HG03135 (cell line): ENCODE measurements around the gene PTPN11.
"Not testable (repeated sequence)": the region's sequence is repeated elsewhere in the genome, so short reads cannot be mapped to it uniquely, and the experiment has no call there.

Experiments used
- ATAC-seq: cut with Tn5 transposase; IDR thresholded peaks from one replicate; pipeline ENCODE4 v1.9.1; 2021; ENCODE audit warnings: mild to moderate bottlenecking, moderate library complexity; ENCODE audit not compliant: unreplicated experiment

The PTPN11 gene

DNA sequence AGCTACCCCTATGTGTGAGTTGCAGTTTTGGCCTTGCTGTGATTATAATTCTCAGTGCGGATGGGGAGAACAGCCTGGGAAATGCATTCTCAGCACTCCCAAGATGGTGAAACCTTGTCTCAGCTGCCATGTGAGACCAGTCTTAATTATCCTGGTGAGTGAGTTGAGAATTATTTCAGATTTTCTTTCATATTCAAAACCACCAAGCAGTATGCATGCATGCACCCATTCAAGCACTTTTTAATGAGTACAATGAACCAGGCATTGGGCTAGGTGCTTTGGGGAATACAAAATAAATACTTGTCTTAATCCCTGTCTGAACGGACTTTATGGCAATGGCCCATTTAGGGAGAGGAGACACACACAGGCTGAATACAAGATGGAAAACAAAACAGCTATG is 94.7 kb downstream of the PTPN11 start:
- ATAC-seq, result no peak

DNA sequence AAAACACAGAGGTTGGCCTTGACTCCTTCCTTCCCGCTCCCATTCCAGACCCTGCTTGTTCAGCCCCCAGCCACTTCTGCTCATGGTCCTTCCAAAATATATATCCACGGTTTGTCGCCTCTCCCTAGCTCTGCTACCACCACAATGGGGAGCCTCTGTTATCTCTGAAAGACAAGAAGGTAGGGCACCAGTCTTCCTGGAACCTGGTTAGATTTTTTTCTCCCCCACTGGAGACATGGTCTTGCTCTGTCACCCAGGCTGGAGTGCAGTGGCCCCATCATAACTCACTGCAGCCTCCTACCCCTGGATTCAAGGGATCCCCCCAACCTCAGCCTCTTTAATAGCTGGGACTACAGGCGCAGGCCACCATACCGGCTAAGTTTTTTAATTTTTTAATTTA is 95.7 kb downstream of the PTPN11 start:
- no peak for ATAC-seq

DNA sequence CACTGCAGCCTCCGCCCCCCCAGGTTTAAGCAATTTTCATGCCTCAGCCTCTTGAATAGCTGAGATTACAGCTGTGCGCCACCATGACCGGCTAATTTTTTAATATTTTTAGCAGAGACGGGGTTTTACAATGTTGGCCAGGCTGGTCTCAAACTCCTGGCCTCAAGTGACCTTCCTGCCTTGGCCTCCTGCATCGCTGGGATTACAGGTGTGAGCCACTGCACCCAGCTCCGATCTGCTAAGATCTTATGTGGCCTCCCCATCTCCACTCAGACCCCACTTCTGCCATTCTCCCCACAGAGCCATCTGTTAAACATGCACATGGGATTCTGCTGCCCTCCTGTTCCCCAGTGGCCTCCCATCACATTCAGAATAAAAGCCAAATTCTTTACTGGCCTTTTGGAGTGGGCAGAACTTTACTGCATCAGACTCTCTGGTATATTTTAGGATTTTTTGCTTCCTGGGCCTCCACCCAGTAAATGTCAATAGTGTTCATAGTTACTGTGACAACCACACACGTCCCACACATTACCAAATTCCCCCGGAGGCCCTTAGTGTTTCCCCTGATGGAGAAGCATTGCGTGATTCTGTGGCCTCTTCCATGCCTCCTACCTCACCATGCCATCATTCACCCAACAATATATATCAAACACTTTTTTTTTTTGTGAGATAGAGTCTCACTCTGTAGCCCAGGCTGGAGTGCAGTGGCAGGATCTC is 96.3 kb downstream of the PTPN11 start:
- no peak for ATAC-seq

DNA sequence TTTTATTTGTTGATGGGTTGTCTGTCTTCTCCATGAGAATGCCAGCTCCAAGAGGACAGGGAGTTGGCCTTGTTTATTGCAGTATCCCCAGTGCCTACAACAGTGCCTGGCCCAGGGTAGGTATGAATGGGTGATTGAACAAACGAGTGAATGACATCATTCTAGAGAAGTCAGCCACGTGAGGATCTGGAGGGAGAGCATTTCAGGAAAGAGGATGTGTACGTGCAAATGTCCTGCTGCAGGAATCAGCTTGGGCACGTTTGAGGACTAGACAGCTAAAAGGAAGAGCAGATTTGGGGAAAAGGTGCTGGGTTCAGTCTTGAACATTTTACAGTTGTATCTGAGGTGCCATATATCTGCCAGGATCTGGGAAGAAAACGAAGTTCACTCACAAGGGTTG is 97.1 kb downstream of the PTPN11 start:
- no peak for ATAC-seq

DNA sequence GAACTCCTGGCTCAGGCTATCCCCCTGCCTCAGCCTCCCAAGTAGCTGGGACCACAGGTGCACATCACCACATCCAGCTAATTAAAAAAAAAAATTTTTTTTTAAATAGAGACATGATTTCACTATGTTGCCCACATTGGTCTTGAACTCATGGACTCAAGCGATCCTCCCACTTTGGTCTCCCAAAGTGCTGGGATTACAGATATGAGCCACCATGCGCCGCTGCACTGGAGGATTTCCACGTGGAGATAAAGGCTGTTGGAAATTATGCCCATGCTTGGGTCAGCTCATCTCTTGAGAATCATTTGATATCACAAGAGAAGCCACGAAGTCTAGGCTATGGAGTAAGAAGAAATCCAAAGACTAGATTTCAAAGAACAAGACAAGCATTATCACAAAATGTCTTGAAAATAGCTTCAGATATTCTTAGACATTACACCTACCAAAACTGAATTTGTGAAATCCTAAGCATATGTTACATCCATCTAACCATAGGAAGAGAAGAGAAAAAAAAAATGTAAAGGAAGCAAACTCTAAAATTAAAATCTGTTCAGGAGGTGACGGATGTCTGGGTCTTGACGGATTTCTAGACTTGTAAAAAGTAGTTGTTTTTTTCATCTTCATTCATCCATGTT is 99.1 kb downstream of the PTPN11 start:
- no peak for ATAC-seq

DNA sequence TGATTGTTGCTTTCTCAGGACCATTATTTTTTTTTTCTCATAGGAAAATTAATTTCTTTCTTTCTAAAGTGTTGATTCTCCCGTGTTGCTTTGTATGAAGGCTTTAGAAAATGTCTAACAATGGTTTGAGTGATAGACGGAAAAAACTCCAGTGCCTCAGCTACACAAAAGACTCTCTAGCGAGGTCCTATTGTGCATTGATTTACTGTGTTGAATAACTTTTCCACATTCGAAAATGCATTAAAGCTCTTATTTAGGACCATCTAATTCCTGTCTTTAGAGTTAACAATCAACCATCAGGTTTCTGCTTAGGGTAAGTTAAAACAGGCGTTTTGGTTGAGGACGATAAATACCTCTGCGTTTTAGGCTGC is 99.6 kb downstream of the PTPN11 start:
- ATAC-seq, result no peak

DNA sequence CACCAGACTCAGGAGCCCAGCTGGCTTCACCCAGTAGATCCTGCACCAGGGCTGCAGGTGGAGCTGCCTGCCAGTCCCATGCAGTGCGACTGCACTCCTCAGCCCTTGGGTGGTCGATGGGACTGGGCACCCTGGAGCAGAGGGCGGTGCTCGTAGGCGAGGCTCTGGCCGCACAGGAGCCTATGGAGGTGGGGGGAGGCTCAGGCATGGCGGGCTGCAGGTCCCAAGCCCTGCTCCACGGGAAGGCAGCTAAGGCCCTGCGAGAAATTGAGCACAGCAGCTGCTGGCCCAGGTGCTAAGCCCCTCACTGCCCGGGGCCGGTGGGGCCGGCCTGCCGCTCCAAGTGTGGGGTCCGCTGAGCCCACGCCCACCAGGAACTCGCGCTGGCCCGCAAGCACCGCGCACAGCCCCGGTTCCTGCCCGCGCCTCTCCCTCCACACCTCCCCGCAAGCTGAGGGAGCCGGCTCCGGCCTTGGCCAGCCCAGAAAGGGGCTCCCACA is 101.1 kb downstream of the PTPN11 start:
- ATAC-seq, result not testable (repeated sequence)

DNA sequence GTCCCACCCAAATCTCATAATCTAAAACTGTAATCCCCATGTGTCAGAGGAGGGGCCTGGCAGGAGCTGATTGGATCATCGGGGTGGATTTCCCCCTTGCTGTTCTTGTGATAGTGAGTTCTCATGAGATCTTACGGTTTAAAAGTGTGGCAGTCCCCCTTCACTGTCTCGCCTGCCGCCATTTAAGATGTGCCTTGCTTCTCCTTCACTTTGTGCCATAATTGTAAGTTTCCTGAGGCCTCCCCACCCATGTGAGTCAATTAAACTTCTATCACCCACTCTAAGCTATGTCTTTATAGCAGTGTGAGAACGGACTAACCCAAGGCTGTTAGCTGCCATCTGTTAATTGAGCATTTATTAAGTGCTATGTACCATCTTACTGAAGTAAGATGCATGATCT is 105.1 kb downstream of the PTPN11 start:
- no peak for ATAC-seq

DNA sequence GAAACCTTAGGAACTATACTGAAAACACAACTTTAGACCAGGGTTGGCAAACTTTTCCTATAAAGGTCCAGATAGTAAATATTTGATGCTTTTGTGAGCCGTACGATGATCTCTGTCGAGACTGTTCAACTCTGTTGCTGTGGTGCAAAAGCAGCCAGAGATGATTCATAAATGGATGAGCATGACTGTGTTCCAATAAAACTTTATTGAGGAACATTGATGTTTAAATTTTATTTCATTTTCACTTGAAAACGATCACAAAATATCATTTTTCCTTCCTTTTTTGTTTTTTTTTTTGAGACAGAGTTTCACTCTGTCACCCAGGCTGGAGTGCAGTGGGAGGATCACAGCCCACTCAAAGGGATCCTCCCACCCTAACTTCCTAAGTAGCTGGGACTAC is 105.5 kb downstream of the PTPN11 start:
- no peak for ATAC-seq

DNA sequence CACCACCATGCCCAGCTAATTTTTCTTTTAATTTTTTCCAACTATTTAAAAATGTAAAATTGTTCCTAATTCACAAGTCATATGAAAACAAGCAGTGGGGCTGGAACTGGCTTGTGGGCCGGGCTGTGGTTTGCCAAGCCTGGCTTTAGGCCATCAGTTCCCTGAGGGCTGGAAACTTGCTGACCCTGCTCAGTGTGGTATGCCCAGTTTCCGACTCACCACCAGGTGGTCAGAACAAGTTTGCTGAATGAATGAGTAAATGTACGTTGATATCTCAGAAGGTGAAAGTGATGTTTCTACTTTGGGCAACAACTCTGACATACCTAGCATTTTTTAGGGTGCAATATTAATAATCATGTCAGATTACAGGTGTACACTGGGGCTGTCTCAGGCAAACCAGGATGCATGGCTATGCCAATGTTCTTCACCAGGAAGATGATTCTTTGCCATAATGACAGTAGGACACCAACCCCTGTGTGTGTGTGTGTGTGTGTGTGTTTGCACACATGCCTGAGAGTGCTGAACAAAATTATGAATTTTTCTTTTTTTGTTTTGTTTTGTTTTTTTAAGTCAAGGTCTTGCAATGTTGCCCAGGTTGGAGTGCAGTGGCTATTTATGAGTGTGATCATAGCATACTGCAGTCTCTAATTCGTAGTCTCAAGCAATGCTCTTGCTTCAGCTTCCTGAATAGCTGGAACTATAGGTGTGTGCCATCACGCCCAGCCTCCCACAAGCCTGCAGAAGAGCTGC is 106.1 kb downstream of the PTPN11 start:
- ATAC-seq, result no peak

DNA sequence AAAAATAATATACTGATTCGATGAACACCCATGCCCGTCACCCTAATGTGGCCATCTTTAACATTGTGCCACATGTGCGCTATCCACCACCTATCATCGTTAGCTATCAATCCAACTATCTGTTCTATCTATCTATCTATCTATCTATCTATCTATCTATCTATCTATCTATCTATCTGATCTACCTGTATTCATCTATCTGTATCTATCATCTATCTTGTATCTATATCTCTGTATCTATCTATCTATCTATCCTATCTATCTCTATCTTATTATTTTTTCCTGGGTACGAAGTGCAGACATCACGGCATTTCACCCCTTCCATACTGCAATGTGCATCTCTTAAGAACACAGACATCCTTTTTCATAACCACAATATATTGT is 106.7 kb downstream of the PTPN11 start:
- no peak for ATAC-seq

DNA sequence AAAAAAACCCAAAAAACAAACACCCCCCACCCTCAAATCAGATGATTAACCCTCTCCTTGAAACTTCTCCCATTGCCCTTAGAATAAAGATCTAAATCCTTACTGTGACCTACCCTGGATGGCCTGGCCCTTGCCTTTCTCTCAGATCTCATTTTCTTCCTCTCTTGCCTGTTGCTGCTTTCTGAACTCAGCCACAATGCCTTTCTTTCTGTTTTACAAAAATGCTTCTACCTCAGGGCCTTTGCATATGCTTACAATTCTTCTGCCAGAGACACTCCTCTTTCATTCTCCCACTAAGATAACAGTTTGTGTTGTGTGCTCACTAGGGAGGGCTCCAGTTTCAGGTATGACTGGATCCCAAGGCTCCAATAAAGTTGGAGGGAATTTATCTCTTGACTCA is 108.3 kb downstream of the PTPN11 start:
- no peak for ATAC-seq

DNA sequence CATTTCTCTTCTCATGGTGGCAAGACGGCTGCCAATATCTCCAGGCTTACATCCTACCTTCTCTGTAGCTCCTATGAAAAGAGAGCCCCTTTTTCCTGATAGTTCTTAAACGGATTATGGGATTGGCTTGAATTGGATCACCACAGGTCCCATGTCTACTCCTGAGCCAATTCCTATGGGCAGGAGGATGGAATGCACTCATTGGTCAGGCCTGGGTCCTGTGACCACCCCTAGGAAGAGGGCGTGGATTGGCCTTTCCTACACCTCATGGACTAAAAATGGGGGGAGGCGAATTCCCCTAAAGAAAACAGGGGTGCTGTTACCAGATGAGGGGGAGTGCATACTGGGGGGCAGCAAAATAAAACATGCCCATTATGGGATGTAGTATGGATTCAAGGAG is 108.8 kb downstream of the PTPN11 start:
- no peak for ATAC-seq

DNA sequence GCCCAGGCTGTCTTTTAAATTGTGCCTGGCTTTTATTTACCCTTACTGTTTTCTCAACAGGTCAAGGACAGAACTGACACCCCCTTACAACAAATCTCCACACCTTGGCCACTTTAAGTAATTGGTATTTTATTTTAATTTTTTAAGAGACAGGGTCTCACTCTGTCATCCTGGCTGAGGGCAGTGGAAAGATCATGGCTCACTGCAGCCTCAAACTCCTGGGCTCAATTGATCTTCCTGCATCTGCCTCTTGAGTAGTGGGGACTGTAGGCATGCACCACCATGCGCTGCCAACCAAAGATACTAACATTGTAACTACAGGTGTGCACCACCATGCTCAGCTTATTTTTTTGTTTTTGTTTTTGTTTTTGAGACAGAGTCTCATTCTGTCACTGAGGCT is 109.8 kb downstream of the PTPN11 start:
- ATAC-seq, result no peak

DNA sequence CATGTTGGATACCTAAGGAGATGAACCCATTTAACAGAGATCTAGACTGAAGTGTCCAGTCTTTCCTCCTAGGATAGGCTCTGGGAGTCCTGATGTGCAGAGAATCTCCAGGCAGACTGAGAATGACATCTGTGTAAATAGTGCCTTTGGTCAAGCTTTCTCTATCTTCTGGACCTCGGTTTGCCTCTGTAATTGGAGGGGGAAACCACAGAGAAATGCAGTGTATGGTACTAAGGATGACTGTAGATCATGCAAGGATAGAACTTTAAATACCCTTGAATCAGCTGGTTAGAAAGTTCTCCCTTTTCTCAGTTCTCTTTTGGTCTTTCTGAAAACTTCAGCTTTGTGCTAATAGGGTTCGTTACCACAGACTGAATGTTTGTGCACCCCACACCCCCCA is 112.2 kb downstream of the PTPN11 start:
- ATAC-seq, result no peak

DNA sequence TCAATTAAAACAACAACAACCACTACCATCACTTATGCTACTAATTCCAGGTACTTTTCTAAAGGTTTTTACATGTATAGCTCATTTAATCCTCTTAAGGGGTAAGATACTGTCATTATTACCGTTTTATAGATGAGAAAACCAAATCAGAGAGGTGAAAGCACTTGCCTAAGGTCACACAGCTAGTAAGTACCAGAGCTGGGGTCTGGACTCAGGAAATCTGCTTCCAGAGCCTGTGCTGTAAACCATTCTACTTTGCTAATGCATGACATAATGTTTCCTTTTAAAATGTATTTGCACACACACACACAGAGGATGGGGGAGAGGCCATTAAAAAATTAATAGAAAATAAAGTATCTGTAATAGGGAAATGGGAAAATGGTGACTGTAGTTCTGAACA is 113.4 kb downstream of the PTPN11 start:
- ATAC-seq, result no peak

DNA sequence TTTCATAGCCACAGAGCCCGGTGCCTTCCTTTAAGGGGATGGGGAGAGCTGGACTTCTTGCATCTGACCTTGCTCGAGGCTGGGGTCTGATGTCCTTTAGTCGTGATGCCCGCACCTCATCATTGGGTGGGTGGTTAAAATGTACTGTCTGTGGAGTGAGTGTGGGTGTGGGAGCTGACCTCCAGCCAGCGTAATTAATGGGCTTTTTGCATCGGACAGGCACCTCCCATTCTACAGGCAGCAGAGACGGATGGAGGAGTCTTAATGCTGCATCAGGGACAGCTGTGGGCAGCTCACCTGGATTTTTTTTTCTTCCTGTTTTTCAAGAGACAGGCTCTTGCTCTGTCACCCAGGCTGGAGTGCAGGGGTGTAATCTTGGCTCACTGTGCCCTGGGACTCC is 114.8 kb downstream of the PTPN11 start:
- no peak for ATAC-seq

DNA sequence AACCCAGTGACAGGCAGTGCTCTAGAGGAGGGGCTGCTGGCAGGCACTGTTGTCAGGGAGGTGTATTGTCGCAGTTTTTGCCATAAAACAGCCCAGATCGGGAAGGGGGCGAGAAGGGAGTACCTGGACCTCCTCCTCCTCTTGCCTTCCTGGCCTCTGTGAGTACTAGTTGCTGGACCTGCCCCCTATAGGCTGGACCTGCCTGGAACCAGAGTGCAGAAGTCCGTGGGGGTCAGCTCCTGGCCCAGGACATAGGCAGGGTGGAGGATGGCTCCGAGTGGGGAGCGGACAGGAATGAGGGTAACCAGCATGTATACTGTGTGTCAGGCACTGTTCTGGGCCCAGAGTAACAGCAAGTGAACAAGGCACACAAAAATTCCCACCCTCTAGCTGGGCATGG is 116.3 kb downstream of the PTPN11 start:
- no peak for ATAC-seq

DNA sequence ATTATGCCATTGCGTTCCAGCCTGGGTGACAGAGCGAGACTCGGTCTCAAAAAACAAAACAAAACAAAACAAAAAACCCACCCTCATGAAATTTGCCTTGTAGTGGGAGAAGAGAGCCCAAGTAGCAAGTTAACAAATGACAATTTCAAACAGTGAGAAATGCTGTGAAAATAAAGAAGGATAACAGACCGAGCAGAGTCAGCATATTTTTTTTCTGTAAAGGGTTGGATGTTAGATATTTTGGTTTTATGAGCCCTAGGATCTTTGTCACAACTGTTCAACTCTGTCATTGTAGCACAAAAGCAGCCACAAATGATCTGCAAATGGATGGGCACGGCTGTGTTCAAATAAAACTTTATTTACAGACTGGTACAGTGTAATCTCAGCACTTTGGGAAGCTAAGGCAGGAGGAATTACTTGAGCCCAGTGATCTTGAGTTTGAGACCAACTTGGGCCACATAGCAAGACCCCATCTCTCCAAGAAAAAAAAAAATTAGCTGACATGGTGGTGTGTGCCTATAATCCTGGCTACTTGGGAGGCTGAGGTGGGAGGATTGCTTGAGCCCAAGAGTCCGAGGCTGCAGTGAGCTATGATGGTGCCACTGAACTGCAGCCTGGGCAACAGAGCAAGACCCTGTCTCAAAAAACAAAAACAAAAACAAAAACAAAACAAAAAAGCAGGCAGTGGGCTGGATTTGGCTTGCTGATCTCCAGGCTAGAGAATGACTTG is 117.1 kb downstream of the PTPN11 start:
- ATAC-seq, result no peak

DNA sequence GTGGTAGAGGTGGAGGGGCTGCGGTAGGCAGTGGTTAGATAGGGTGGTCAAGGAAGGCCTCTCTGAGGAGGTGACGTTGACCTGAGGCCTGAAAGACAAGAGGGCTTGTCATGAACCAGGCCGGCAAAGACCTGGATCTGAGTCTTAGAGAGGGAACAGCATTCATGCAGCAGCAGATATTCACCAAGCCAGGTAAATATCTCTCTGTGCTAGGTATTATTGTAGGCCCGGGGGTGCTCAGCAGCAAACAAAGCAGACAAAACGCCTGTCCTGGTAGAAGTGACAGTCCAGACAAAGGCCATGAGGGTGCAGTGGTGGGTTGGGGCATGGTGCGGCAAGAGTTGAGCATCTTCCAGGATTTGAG is 117.6 kb downstream of the PTPN11 start:
- ATAC-seq, result no peak

DNA sequence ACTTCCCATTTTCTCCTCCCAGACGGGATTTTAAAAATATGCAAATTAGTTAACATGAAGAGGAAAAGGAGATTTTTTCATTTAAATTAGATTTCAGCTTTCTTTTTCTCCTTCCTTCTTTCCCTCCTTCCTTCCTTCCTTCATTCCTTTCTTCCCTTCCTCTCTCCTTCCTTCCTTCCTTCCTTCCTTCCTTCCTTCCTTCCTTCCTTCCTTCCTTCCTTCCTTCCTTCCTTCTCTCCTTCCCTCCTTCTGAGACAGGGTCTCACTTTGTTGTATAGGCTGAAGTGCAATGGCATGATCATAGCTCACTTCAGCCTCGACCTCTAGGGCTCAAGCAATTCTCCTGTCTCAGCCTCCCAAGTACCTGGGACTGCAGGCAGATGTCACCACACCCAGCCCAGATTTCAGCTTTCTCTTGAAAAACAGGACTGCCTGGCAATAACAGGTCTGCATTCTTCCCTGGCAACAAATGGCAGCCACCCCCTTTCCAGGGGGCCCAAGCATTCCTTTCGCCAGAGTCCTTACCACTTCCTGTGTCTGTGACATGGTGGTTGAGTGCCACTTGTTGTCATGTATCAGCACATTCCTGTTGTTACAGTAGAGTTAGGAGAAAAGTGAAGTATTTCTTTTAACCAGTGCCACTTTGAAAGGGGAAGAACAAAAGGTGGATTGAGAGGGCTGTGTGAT is 119.1 kb downstream of the PTPN11 start:
- ATAC-seq, result no peak
